Sigmoid colon (tissue), 4 donors: ENCODE results near the gene SSTR4.

ENCODE experiments used
- EP300 ChIP-seq, 4 donors: sonication (generic); formaldehyde crosslinking; IDR thresholded peaks; one replicate each; pipeline ENCODE4 v1.6.1; 2017; ENCODE audit warnings: antibody characterized with exemption in 4 of 4
- POLR2A ChIP-seq, 2 donors: fragments of 450-650 bp; IDR thresholded peaks; one replicate each; pipeline ENCODE4 v1.6.1; 2016; ENCODE audit warnings: antibody characterized with exemption in 2 of 2, mild to moderate bottlenecking in 2 of 2, moderate library complexity in 2 of 2
- POLR2AphosphoS5 ChIP-seq, 4 donors: sonication (generic); formaldehyde crosslinking; IDR thresholded peaks; one replicate each; pipeline ENCODE4 v1.6.1; 2017; ENCODE audit warnings: antibody characterized with exemption in 4 of 4
- TF ChIP-seq, protein P1 (sequence below), 4 experiments: fragments of 450-650 bp in 3 of 4; fragments of 200-600 bp in 1 of 4; IDR thresholded peaks; one replicate each; pipeline ENCODE4 v1.5.1; 2016 to 2019; ENCODE audit warnings: antibody characterized with exemption in 4 of 4, mild to moderate bottlenecking in 3 of 4, moderate library complexity in 2 of 4

DNA sequence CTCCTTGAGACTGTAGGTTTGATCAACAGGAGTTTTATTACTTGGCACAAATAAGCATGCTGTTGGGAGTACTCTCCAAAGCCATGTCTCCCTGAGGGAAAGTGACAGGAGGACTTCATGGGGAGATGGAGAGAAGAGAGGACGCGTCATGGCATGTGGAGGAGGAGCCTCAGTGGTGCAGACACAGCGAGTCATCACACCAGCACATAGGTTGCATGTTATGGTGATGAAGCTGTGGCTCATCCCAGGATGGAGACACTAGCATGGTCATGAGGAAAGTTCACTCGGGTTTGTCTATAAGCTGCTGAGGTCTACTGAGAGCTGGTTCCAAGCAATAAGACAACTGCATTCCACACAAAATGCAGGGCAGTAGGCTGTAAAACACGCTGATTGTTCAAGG lies 13.2 kb upstream of the SSTR4 start:
- TF ChIP-seq, protein P1, sequence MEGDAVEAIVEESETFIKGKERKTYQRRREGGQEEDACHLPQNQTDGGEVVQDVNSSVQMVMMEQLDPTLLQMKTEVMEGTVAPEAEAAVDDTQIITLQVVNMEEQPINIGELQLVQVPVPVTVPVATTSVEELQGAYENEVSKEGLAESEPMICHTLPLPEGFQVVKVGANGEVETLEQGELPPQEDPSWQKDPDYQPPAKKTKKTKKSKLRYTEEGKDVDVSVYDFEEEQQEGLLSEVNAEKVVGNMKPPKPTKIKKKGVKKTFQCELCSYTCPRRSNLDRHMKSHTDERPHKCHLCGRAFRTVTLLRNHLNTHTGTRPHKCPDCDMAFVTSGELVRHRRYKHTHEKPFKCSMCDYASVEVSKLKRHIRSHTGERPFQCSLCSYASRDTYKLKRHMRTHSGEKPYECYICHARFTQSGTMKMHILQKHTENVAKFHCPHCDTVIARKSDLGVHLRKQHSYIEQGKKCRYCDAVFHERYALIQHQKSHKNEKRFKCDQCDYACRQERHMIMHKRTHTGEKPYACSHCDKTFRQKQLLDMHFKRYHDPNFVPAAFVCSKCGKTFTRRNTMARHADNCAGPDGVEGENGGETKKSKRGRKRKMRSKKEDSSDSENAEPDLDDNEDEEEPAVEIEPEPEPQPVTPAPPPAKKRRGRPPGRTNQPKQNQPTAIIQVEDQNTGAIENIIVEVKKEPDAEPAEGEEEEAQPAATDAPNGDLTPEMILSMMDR (IDR thresholded peaks at IDR 0.05), result no peak
- TF ChIP-seq POLR2AphosphoS5 (IDR thresholded peaks at IDR 0.05) (no peak), POLR2A (IDR thresholded peaks at IDR 0.05) (no peak), EP300 (IDR thresholded peaks at IDR 0.05) (no peak)
